Pancreas (tissue), 10 donors: ENCODE results near the gene PLPP4. TPM values are rescaled to one million over a fixed set of nuclear protein-coding genes. Genes with fewer than 3 reads are reported as not detected.

Source experiments
- ATAC-seq, 4 donors: fragments of 200-7000 bp; cut with Tn5 transposase; one replicate each; pipeline versions ENCODE4 v1.8.0 to v1.9.1; 2020; ENCODE audit warnings: mild to moderate bottlenecking in 4 of 4, moderate library complexity in 4 of 4
- DNase-seq, 6 donors: peaks; one replicate each; pipeline ENCODE4 v3.0.0-alpha.2; 2020
- FAIRE-seq: peaks from 2 replicates; lab custom pipeline; 2012; peaks lifted over from hg19 to GRCh38; lab: Jason Lieb, UNC
- H3K27ac ChIP-seq, 4 donors: fragments of 200-600 bp; sonication (generic); 1 replicate in 3 of 4; 2 replicates in 1 of 4; pipeline versions ENCODE4 v1.5.0 to v1.8.0; 2020
- H3K27me3 ChIP-seq, 4 donors: fragments of 200-600 bp; one replicate each; pipeline ENCODE4 v1.8.0; 2021
- H3K36me3 ChIP-seq, 3 donors: fragments of 200-600 bp; sonication (generic) in 1 of 3; one replicate each; pipeline versions ENCODE4 v1.5.0 to v1.8.0; 2020 to 2021
- H3K4me1 ChIP-seq, 3 donors: fragments of 200-600 bp; one replicate each; pipeline ENCODE4 v1.8.0; 2021
- H3K4me3 ChIP-seq, 4 donors: fragments of 200-600 bp; sonication (generic) in 2 of 4; one replicate each; pipeline versions ENCODE4 v1.5.0 to v1.8.0; 2020 to 2021
- H3K9me3 ChIP-seq, 4 donors: fragments of 200-600 bp; one replicate each; pipeline ENCODE4 v1.8.0; 2021
- WGBS, 2 donors: extraction: QIAGEN DNeasy Blood & Tissue Kit; methylation state at CpG; one replicate each; pipeline ENCODE4 v1.1.7; 2013; 5-methylcytosine and 5-hydroxymethylcytosine counted together
- intact Hi-C, 3 donors: fragments of 100-400 bp; cut with DNase I; formaldehyde crosslinking; loops; one replicate each; pipeline versions ENCODE4 v1.11.1 to v1.14.2; 2022
- polyA plus RNA-seq, 2 donors: library from polyadenylated mRNA; stranded (reverse); fragments of 200-250 nt; gene quantifications; one replicate each; pipeline ENCODE4 v1.2.3, GENCODE V29; 2013
- total RNA-seq, 6 donors: library from RNA; stranded (reverse); fragmentation: NEBNext Ultra II Directional in 4 of 6; extraction: Animal tissue kit (Norgen Biotek cat#: 25700) in 4 of 6; gene quantifications; one replicate each; pipeline versions ENCODE4 v1.2.1 to v1.2.4, GENCODE V29; 2021 to 2023
- TF ChIP-seq, protein P1 (sequence below), 4 donors: fragments of 200-600 bp; sonication (generic) in 3 of 4; IDR thresholded peaks; one replicate each; pipeline versions ENCODE4 v1.5.0 to v1.8.0; 2021; ENCODE audit warnings: antibody characterized with exemption in 4 of 4
- donor health status: healthy with polysubstance abuse.
- donor health status: DM: no; HTN: no; CAD: no; lungs with moderate emphysema.
- donor health status: DM: no; HTN: no; CAD: no.
- donor health status: control.
- donor health status: control.
- donor health status: Bipolar disorder and iron deficiency.
- donor health status: DM: yes; HTN: yes; CAD: no.
- donor health status: DM: no; HTN: no; CAD: no.
- donor health status: DM: no; HTN: no; CAD: no.
- donor health status: DM: yes; HTN: yes; CAD: no.

PLPP4 gene
- total and polyA plus RNA-seq, 8 donors: 0.07 to 1.7 (median 0.08) TPM; not detected in 5

DNA sequence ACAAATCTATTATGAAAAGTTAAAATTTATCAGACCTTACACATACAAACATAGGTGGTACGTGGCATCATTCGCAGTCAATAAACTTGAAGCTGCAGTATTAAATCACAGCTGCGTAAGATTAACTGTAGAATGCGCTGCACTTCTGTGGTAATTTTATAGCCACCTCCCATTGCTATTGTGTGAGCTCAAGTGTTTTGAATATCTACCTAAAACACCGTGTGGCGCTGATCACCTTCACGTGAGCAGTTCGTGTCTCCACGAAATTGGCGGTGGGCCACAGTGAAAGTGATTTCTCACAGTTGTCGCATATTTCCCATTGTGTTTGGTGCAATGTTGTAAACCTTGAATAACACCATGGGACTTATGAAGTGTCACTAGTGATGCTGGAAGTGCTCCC lies 102.8 kb downstream of the PLPP4 start:
- FAIRE-seq (no peak), DNase-seq (no peak), ATAC-seq (no peak)
- H3K4me1 ChIP-seq: no peaks in the 10 kb centered on the region
- no peak overlapping the region for H3K27ac ChIP-seq
- intact Hi-C loops: no loop called here
- H3K27me3 ChIP-seq: no peaks in the 10 kb centered on the region
- 78 to 83% methylated on average over 11 of the region's 11 CpGs for WGBS, 2 donors
- no peaks in the 10 kb centered on the region for H3K9me3 ChIP-seq
- no peaks in the 10 kb centered on the region for H3K36me3 ChIP-seq
- TF ChIP-seq, protein P1, sequence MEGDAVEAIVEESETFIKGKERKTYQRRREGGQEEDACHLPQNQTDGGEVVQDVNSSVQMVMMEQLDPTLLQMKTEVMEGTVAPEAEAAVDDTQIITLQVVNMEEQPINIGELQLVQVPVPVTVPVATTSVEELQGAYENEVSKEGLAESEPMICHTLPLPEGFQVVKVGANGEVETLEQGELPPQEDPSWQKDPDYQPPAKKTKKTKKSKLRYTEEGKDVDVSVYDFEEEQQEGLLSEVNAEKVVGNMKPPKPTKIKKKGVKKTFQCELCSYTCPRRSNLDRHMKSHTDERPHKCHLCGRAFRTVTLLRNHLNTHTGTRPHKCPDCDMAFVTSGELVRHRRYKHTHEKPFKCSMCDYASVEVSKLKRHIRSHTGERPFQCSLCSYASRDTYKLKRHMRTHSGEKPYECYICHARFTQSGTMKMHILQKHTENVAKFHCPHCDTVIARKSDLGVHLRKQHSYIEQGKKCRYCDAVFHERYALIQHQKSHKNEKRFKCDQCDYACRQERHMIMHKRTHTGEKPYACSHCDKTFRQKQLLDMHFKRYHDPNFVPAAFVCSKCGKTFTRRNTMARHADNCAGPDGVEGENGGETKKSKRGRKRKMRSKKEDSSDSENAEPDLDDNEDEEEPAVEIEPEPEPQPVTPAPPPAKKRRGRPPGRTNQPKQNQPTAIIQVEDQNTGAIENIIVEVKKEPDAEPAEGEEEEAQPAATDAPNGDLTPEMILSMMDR (IDR thresholded peaks at IDR 0.05): no peak
- H3K4me3 ChIP-seq: no peak overlapping the region

DNA sequence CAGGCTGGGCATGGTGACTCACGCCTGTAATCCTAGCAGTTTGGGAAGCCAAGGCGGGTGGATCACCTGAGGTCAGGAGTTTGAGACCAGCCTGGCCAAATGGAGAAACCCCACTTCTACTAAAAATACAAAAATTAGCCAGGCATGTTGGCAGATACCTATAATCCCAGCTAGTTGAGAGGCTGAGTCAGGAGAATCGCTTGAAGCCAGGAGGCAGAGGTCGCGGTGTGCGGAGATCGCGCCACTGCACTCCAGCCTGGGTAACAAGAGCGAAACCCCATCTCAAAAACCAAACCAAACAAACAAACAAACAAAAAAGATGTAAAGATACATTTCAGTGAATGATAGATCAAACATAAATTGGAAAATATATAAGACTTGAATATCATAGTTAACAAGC lies 105.9 kb downstream of the PLPP4 start:
- TF ChIP-seq, protein P1 (IDR thresholded peaks at IDR 0.05): no peak
- intact Hi-C loops: no loop called here
- H3K4me3 ChIP-seq: no peak overlapping the region
- 92 to 93% methylated on average over 9 of the region's 9 CpGs for WGBS, 2 donors
- no peaks in the 10 kb centered on the region for H3K4me1 ChIP-seq
- ATAC-seq (no peak), FAIRE-seq (no peak), DNase-seq (no peak)
- no peaks in the 10 kb centered on the region for H3K36me3 ChIP-seq
- no peak overlapping the region for H3K27ac ChIP-seq
- no peaks in the 10 kb centered on the region for H3K9me3 ChIP-seq
- H3K27me3 ChIP-seq: no peaks in the 10 kb centered on the region

DNA sequence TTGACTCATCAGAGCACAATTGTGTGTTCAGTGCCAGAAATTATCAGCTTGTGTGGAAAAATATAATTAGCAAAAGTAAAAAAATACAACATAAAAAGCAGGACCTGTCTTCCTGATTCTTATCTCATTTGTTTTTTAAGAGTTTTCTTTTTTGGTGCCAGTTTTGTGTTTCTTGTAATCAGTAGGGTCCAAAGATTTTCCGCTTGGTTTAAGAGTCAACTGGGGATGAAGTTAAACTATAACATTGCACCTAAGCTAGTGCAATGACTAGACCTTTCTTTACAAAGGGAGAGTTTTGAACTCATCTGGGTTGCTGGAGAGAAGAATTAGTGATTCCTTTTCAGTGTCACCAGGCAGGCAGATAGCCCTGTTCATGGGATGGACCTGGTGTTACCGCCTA lies 113.4 kb downstream of the PLPP4 start:
- Histone ChIP-seq H3K36me3 (no peaks in the 10 kb centered on the region), H3K27me3 (no peaks in the 10 kb centered on the region), H3K4me3 (no peak overlapping the region), H3K4me1 (no peaks in the 10 kb centered on the region), H3K9me3 (no peaks in the 10 kb centered on the region), H3K27ac (no peak overlapping the region)
- no peak for DNase-seq
- intact Hi-C loops: no loop called here
- no peak for ATAC-seq
- 68 to 80% methylated on average over 2 of the region's 2 CpGs for WGBS, 2 donors
- FAIRE-seq: no peak
- TF ChIP-seq, protein P1 (IDR thresholded peaks at IDR 0.05): no peak

DNA sequence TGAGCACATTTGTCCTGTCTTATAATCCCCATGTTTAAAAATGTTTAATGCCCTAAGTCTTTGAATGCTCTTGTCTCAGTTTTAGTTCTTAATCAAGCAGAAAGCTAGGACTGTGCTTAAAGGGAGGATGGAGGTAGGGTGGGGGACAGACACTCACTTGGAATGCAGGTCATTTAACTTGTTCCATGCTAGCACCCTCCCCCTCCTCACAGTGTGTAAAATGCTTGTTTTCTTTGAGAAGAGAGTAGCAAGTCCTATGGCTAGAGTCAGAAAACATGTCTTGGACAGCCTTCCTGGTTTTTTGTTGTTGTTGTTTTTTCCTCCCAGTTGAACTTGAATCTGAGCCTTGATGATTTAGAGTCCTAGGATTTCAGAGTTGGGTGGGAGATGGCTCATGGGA lies 114.2 kb downstream of the PLPP4 start:
- H3K27ac ChIP-seq: no peak overlapping the region
- TF ChIP-seq, protein P1 (IDR thresholded peaks at IDR 0.05): no peak

DNA sequence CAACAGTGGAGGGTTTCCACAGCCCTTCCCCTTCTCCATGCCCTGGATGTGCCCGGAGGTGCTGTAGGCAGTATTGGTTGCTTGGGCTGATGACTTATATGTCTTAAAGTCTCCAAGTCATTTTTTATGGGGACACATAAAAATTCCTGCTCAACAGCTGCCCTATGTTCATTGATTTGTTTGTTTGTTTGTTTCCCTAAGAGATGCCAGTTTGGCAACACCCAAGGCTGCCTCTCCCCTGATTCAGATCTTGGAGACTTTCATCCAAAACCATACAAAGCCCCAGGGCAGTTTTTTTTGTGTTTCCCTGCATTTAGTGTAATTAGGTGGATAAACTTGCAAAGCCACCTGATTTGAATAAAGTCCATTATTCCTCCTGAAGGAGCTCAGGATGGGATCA lies 115.3 kb downstream of the PLPP4 start:
- TF ChIP-seq, protein P1 (IDR thresholded peaks at IDR 0.05): no peak
- H3K4me3 ChIP-seq: no peak overlapping the region
- DNase-seq (no peak), FAIRE-seq (no peak), ATAC-seq (no peak)
- H3K27me3 ChIP-seq: no peaks in the 10 kb centered on the region
- H3K27ac ChIP-seq: no peak overlapping the region
- no peaks in the 10 kb centered on the region for H3K9me3 ChIP-seq
- H3K4me1 ChIP-seq: no peaks in the 10 kb centered on the region
- no peaks in the 10 kb centered on the region for H3K36me3 ChIP-seq
- 59 to 80% methylated on average over 1 of the region's 1 CpG for WGBS, 2 donors
- intact Hi-C loops: no loop called here

More for the DNA sequence above, 114.2 kb downstream of the PLPP4 start:
- DNase-seq: no peak
- no peak for FAIRE-seq
- no peak for ATAC-seq
- H3K4me1 ChIP-seq: no peaks in the 10 kb centered on the region
- intact Hi-C loops: no loop called here
- no peak overlapping the region for H3K4me3 ChIP-seq
- H3K36me3 ChIP-seq: no peaks in the 10 kb centered on the region
- no peaks in the 10 kb centered on the region for H3K9me3 ChIP-seq
- H3K27me3 ChIP-seq: no peaks in the 10 kb centered on the region
